Measurements from ENCODE around the gene SPSB3.

The SPSB3 gene

DNA sequence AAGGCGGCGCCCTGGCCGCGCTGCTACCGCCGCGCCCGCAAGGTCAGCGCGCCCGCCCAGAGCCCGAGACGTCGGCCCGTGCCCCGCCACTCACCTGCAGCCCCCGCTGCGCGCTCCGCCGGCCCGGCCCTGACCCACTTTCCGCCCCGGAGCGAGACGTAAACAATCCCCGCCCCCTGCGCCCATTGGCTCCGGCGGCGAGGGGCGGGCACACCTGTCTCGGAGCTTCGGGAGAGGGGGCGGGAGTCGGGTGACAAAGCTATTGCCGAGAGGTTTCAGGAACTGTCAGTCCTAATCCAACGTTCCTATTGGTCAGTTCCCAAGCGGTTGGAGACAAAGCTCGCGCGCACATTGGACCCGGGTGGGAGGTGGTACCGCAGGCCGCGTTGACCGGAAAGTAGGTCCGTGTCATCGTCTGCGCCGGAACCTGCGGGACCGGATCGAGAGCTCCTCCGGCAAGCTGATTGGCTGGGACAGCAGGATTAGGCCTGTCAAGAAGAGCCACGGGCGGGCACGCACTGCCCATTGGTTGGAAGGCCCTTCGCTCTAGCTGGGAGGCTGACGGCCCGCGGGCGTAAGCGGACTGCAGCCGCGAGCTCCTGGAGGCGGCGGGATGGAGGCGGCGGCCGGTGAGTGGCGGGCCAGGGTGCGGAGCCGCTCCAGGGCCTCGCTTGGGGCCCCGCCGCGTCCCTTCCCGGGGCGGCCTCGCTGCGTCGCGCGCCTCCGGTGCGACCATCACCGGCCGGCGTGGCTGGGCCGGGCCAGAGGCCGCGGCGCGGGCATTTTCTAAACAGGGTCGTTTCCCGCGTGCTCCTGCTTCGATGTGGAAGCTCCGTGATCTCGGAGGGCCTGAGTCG is at the start of gene SPSB3, which contains the start of gene NUBP2:
SPSB3 (minus strand) TSS at position 164 of the 857 bp plus-strand sequence. CDS start 1,088 bp downstream, outside the sequence.
NUBP2 (plus strand) TSS at position 553 of the 857 bp plus-strand sequence; CDS start at position 614, 61 bp downstream.
- DNase-seq (ENCODE audit: low spot score in 2 of 2), result peak; percentile 90 to 94
- H3K36me3 Mint-ChIP-seq, result peaks cover 2% of the 10 kb centered on the region

DNA sequence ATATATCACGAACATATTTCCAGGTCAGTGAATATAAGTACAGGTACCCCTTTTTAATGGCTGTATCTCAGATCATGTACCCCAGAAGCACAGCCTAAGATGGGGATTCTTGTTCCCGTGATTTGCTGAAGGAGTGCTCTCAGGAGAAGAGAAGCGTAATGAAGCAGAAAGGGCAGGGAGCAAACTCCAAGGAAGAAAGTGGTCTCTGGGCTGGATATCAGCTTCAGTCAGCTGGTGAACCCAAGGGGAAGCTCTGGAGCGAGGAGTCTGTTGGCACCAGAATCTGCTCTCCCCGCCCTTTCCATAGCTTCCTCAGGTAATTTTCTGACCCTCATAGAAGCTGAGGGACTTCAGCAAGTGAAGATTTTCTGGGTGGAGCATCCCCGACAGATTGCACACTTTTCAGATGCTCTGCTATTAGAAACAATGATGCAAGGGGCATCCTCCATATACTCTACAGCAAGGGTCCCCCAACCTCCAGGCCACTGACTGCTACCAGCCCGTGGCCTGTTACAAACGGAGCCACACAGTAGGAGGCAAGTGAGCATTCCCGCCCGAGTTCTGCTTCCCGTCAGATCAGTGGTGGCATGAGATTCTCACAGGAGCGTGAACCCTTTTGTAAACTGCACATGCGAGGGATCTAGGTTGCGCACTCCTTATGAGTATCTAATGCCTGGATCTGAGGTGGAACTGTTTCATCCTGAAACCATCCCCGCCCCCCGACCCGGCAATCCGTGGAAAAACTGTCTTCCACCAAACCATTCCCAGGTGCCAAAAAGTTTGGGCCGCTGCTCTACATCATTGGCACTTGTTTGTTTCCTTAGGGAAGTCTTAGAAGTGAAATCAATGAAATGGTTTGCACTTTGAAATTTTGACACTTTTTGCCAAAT is 49.1 kb upstream of the SPSB3 start:
- H3K27me3 Mint-ChIP-seq, result no peaks in the 10 kb centered on the region
- DNase-seq (ENCODE audit: low spot score in 2 of 2), result no peak
- no peaks in the 10 kb centered on the region for H3K36me3 Mint-ChIP-seq
- no peak overlapping the region for H3K27ac Mint-ChIP-seq
- peaks cover 18% of the 10 kb centered on the region for H3K4me1 Mint-ChIP-seq
- no peak for ATAC-seq (ENCODE audit: low read depth)
- H3K4me3 Mint-ChIP-seq, result no peak overlapping the region
- no peaks in the 10 kb centered on the region for H3K9me3 Mint-ChIP-seq

More for the DNA sequence above, at the start of gene SPSB3, which contains the start of gene NUBP2:
- H3K27ac Mint-ChIP-seq, result peak within 1 kb of the TSS; percentile 43
- ATAC-seq (ENCODE audit: low read depth), result peak; percentile 84
- peak within 1 kb of the TSS; percentile 88 for H3K4me3 Mint-ChIP-seq
- H3K4me1 Mint-ChIP-seq, result peaks cover 13% of the 10 kb centered on the region
- H3K9me3 Mint-ChIP-seq, result no peaks in the 10 kb centered on the region
- H3K27me3 Mint-ChIP-seq, result no peaks in the 10 kb centered on the region

- no peaks in the 10 kb centered on the region for H3K9me3 Mint-ChIP-seq
- no peak overlapping the region for H3K4me3 Mint-ChIP-seq
Observed at GRCh38 chr16:1830213-1830612, 47.8 kb upstream of the SPSB3 start.

DNA sequence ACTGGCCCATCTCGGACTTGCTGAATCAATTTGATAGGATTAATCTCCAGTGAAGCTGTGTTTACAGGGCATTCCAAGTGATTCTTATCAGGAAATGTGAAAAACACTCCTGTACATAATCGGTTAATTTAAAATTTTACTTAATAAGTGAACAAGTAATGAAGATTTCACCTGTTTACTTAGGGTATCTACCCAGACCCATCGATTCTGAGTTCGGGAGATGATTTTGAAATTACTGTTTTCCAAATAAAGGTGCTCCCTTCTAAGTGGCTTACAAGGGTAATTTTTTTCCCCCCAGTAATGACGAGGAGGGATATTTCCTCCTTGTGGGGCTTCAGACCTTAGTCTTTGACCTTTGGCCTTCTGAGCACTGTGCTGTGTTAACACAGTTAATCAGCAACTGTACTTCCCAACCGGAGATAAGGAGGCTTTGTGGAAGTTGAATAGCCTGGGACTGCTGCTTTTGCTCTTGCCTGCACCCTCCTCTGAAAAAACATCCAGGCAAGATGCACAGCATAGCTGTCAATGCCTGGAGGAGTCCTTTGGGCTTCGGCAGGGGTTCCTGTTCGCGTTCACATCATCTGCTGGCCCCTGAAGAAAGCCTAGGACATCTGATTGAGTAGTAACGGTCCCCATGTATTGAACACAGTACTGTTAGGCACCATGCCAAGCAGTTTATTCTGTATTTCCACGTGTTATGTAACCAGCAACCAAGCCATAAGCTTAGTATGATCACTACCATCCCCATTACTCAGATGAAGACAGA is 46.5 kb upstream of the SPSB3 start:
- Mint-ChIP-seq H3K4me3 (no peak overlapping the region), H3K36me3 (no peaks in the 10 kb centered on the region), H3K27ac (no peak overlapping the region), H3K4me1 (peaks cover 19% of the 10 kb centered on the region), H3K27me3 (no peaks in the 10 kb centered on the region), H3K9me3 (no peaks in the 10 kb centered on the region)
- DNase-seq (ENCODE audit: low spot score in 2 of 2), result no peak
- ATAC-seq (ENCODE audit: low read depth), result no peak

More at GRCh38 chr16:1830213-1830612, 47.8 kb upstream of the SPSB3 start:
- Mint-ChIP-seq H3K27ac (no peak overlapping the region), H3K4me1 (peaks cover 18% of the 10 kb centered on the region), H3K36me3 (no peaks in the 10 kb centered on the region), H3K27me3 (no peaks in the 10 kb centered on the region)
- ATAC-seq (ENCODE audit: low read depth) (no peak), DNase-seq (ENCODE audit: low spot score in 2 of 2) (no peak)

- no peaks in the 10 kb centered on the region for H3K36me3 Mint-ChIP-seq
- H3K4me1 Mint-ChIP-seq, result peaks cover 21% of the 10 kb centered on the region
- peak within 1 kb of the TSS; percentile 95 for H3K4me3 Mint-ChIP-seq
- DNase-seq (ENCODE audit: low spot score in 2 of 2) (peak; percentile 90 to 92), ATAC-seq (ENCODE audit: low read depth) (peak; percentile 83)
- peak within 1 kb of the TSS; percentile 90 for H3K27ac Mint-ChIP-seq
- no peaks in the 10 kb centered on the region for H3K27me3 Mint-ChIP-seq
- H3K9me3 Mint-ChIP-seq, result no peaks in the 10 kb centered on the region
Observed at GRCh38 chr16:1826691-1827573, 44.6 kb upstream of the SPSB3 start, which contains the start of the genes FAHD1 and HAGH. TSS of gene FAHD1 (plus strand) at chr16:1827206. CDS start at chr16:1827239, 33 bp downstream. TSS of gene HAGH (minus strand) at chr16:1826825. CDS start at chr16:1826787, 38 bp downstream.

DNA sequence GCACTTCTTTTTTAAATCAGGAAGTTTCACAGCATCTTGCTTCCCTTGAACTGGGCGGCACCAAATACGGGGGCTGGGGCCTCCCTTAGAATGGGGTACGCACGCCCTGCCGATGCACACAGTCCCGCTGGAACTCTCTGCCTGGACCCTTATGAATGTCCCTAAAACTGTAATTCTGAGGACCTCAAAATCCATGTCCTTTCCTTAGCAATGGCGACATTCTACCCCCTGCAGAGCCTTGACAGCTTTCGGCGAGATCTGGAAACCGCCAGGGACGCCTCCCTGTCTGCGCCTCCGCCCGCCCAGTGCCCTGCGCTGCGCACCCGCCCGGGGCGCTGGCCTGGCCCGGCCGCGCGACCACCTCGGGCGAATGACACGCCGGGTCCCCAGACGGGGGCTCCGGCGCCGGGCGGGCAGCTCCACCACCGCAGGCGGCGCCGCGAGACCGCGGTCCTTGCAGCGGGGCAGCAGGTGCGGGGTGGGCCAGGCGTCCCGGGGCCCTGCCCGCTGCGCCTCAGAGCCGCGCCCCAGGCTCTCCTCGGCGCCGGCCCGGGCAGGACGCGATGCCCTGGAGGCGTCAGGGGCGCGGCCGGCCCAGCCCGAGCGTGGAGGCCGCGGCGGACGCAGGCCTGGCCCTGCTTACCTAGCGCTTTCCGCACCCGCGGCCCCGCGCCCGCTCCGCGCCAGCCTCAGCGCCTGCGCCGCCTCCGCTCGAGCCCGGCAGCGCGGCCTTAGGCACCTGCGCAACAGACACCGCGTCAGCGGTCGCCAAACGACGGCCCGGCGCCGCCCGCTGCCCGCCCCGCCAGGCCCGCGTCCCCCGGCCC is 43.7 kb upstream of the SPSB3 start:
- Mint-ChIP-seq H3K36me3 (no peaks in the 10 kb centered on the region), H3K9me3 (no peaks in the 10 kb centered on the region), H3K27ac (peak overlapping the region; percentile 90), H3K4me3 (peak overlapping the region; percentile 72), H3K27me3 (no peaks in the 10 kb centered on the region), H3K4me1 (peaks cover 21% of the 10 kb centered on the region)
- peak; percentile 34 to 63 for DNase-seq (ENCODE audit: low spot score in 2 of 2)
- peak; percentile 73 for ATAC-seq (ENCODE audit: low read depth)

- Mint-ChIP-seq H3K27me3 (no peaks in the 10 kb centered on the region), H3K36me3 (no peaks in the 10 kb centered on the region), H3K27ac (no peak overlapping the region), H3K4me3 (peak overlapping the region; percentile 72), H3K9me3 (no peaks in the 10 kb centered on the region), H3K4me1 (peaks cover 18% of the 10 kb centered on the region)
- ATAC-seq (ENCODE audit: low read depth) (no peak), DNase-seq (ENCODE audit: low spot score in 2 of 2) (no peak)
Observed at GRCh38 chr16:1825381-1825863, 43.1 kb upstream of the SPSB3 start.

DNA sequence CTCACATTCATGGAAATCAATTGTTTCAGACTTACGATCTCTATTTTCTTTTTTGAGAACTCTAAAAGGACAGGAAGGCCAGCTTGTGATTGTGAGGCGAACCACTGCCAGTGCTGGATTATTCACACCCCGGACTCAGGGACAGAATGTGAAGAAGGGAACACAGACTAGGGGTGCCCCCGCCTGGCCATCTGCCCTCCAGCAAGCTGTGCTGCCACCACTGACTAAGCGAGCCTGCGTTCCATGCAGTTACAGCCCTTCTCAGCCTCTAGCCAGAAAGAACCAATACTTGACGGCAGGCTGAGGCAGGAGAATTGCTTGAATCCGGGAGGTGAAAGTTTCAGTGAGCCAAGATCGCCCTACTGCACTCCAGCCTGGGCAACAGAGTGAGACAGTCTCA is 41.5 kb upstream of the SPSB3 start:
- Mint-ChIP-seq H3K36me3 (no peaks in the 10 kb centered on the region), H3K27me3 (no peaks in the 10 kb centered on the region), H3K9me3 (no peaks in the 10 kb centered on the region), H3K4me3 (no peak overlapping the region), H3K4me1 (peaks cover 11% of the 10 kb centered on the region), H3K27ac (no peak overlapping the region)
- no peak for ATAC-seq (ENCODE audit: low read depth)
- no peak for DNase-seq (ENCODE audit: low spot score in 2 of 2)

DNA sequence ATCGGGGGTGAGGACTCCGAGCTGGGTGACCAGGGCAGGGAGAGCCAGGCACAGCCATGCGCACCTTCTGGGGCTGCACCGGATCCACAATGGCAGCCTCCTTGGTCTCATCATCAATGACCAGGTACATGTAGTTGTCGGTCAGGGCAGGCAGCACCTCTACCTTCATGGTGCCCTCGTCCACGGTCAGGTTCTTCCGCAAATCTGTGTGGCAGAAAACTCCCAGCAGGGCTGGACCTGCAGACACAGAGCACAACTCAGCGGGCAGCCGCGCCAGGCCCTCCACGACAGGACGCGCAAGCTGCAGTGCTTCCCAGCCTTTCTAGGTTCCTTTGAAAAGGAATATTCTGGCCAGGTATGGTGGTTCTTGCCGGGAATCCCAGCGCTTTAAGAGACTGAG is 40.4 kb upstream of the SPSB3 start:
- H3K4me3 Mint-ChIP-seq, result no peak overlapping the region

GRCh38 chr16:1821861-1822611 is 39.7 kb upstream of the SPSB3 start:
- Mint-ChIP-seq H3K4me3 (no peak overlapping the region), H3K36me3 (no peaks in the 10 kb centered on the region), H3K27ac (no peak overlapping the region), H3K27me3 (no peaks in the 10 kb centered on the region), H3K9me3 (no peaks in the 10 kb centered on the region), H3K4me1 (peaks cover 5% of the 10 kb centered on the region)
- no peak for ATAC-seq (ENCODE audit: low read depth)
- no peak for DNase-seq (ENCODE audit: low spot score in 2 of 2)

More for the DNA sequence above, 40.4 kb upstream of the SPSB3 start:
- Mint-ChIP-seq H3K27me3 (no peaks in the 10 kb centered on the region), H3K27ac (no peak overlapping the region), H3K9me3 (no peaks in the 10 kb centered on the region), H3K36me3 (no peaks in the 10 kb centered on the region), H3K4me1 (peaks cover 10% of the 10 kb centered on the region)
- DNase-seq (ENCODE audit: low spot score in 2 of 2) (no peak), ATAC-seq (ENCODE audit: low read depth) (no peak)

GRCh38 chr16:1820946-1821290 is 38.5 kb upstream of the SPSB3 start:
- Mint-ChIP-seq H3K27me3 (no peaks in the 10 kb centered on the region), H3K36me3 (no peaks in the 10 kb centered on the region), H3K4me1 (peaks cover 3% of the 10 kb centered on the region), H3K27ac (no peak overlapping the region), H3K9me3 (no peaks in the 10 kb centered on the region), H3K4me3 (no peak overlapping the region)
- ATAC-seq (ENCODE audit: low read depth), result no peak
- no peak for DNase-seq (ENCODE audit: low spot score in 2 of 2)

Measured in memory B cell (primary cell).